HS-27A (cell line): ENCODE results near the gene LDLRAP1.
"Not testable (repeated sequence)": the region's sequence is repeated elsewhere in the genome, so short reads cannot be mapped to it uniquely, and the experiment has no call there.

Experiments used
- DNase-seq: peaks from one replicate; pipeline ENCODE4 v3.0.0-alpha.2; 2012; ENCODE audit warnings: low read depth, missing footprints

Gene LDLRAP1, protein sequence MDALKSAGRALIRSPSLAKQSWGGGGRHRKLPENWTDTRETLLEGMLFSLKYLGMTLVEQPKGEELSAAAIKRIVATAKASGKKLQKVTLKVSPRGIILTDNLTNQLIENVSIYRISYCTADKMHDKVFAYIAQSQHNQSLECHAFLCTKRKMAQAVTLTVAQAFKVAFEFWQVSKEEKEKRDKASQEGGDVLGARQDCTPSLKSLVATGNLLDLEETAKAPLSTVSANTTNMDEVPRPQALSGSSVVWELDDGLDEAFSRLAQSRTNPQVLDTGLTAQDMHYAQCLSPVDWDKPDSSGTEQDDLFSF

DNA sequence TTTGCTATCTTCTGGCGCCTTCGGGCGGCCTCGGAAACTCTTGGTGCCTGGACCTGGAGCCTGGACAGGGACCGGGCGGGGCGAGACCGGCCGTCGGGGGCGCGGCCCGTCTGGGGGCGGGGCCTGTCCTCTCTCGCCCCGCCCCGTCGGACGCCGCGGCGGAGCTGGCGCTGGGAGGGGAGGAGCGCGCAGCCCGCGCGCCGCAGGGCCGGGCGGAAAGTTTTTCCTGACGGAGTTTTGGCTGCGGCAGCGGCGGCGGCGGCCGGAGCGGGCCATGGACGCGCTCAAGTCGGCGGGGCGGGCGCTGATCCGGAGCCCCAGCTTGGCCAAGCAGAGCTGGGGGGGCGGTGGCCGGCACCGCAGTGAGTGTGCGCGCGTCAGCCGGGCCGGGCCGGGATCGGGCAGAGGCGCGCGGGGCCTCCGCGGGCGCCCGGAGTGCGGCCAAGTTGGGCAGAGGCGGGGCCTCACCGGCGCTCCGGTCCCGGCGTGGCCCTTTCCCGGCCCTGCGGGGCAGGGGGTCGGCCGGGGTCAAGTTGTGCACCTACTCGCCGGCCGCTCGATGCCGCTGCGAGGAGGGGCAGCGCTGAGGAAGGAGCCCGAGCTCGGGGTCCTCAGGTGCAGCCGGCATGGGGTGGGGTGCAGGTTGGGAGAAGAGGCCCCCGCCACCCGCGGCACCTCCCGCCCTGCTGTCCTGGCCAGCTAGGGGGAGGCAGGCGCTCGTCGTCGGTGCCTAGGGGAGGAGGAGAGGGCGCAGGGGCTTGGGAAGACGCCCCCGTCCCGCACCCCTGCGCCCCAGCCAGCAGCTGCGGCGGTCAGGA, at the start of gene LDLRAP1:
Gene LDLRAP1 (plus strand): TSS at position 182 of the 818 bp plus-strand sequence. CDS start 93 bp downstream, at position 275.
- DNase-seq: peak; percentile 36

DNA sequence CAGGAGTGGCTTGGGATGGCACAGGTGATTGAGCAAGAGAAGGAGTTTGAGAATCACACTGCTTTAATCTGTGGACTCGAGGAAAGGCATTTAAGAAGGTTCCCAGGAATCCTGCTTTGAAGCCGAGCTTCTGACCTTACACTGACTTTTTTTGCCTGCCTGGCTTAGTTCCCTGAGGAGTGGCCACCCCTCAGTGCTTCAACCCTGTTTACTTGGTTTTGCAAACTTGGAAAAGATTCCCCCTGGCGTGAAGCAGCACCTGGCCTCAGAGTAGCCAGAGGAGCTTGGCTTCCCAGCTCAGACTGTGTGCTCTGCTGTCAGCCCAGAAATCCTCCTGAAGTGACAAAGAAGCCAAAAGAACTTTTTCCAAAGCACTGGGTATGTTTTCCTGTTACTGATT, 48.5 kb upstream of the LDLRAP1 start:
- DNase-seq: no peak

DNA sequence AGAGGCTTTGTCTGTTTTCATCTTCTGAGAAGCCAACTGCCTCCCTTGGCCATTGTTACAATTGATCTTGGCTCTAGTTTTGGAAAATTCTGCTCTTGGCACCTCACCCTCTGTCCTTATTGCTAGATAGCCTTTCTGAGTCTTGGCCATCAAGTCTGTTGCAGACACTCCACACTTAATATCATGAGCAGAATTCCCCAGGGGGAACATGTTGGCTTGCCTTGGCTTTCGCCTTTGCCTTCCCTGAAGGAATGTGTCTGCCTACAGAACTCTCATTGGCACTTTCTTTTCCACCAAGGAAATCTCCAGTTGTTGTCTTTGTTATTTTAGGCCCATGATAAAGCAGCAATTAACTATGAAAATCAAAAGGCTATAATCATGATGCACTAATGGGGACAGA, 42.7 kb upstream of the LDLRAP1 start:
- no peak for DNase-seq

DNA sequence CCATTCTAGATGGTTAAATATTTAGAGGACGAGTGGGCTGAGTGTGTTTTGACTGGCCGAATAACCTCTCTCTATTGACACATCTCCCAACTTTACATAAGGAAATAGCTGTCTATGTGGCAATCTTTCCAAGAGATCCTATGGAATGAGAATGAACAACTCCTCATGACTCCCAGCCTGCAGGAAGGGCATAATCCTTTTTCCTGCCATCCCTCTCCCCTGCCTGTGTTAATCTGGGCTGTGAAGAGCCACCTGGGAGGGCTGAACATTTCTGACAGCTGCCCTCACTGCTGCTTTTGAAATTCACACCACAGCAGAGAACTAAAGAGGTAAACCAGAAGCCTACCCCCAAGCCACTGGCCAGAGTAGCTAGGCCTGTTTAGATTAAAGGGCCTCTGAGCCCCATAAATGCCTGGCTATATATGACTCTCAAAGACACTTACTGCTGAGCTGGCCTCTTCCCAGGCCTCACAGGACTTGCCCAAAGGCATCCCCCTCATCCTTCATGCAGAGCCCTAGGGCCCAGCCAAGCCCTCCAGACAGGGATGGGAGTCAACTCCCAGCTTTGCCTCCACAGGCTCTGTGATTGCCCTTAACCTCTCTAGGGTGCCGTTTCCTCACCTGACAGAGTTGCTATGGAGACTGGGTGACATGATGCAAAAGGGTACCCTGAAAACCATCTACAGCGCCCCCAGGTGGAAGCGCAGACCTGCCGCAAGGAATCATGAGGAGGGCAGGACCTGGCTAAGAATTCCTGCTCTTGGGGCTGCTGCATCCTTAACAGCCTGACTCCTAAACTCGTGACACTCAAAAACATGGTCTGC, 42.0 kb upstream of the LDLRAP1 start:
- DNase-seq: no peak

DNA sequence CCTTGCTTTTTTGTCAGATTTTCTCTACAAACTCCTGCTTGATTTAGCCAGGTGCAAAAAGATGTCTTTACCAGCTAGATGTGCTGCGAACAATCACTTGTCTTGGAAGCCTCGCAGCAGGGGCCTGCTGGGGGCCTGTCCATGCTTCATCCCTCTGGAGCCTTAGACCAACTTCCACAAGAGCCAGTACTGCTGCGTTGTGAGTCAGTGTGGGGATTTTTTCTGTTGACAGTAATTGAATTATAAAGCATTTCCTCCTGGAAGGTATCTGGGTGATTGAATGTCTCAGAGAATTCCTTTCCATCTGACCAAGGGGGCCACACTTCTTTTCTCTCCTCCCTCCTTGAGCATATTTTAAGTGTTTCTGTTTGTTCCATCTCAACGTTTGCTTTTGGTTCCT, 40.4 kb upstream of the LDLRAP1 start:
- DNase-seq: no peak

DNA sequence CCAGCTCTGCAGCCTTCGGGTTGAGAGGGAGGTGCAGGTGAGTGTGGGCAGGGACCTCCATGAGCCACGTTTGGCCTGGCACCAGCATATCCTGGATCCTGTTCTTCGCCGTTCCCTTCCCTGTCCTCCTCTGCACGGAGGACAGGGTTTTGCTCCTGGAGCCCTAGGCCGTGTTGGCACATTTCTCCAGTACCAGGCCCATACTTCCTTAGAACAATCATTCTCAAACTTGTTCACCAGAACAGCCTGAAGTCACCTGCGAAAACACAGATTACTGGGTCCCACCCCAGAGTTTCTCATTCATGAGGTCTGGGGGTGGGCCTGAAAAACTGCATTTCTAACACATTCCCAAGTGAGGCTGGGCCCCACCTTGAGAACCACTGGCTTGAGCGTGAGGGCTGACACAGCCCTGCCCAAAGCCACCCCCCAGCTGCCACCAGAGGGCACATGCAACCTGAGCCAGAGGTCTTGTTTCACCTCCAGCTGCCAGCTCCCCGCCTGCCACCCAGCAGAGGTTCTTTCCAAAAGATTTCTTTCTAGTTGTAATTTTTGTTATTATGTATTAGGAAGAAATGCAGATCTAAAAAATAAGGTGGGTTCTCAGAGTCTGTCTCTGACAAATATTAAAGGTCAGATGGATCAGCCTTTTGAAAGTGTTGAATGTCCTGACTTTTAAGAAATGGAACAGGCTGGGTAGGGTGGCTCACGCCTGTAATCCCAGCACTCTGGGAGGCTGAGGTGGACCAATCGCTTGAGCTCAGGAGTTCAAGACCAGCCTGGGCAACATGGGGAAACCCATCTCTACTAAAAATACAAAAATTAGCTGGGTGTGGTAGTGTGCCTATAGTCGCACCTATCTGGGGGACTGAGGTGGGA, 39.6 kb upstream of the LDLRAP1 start:
- no peak for DNase-seq

DNA sequence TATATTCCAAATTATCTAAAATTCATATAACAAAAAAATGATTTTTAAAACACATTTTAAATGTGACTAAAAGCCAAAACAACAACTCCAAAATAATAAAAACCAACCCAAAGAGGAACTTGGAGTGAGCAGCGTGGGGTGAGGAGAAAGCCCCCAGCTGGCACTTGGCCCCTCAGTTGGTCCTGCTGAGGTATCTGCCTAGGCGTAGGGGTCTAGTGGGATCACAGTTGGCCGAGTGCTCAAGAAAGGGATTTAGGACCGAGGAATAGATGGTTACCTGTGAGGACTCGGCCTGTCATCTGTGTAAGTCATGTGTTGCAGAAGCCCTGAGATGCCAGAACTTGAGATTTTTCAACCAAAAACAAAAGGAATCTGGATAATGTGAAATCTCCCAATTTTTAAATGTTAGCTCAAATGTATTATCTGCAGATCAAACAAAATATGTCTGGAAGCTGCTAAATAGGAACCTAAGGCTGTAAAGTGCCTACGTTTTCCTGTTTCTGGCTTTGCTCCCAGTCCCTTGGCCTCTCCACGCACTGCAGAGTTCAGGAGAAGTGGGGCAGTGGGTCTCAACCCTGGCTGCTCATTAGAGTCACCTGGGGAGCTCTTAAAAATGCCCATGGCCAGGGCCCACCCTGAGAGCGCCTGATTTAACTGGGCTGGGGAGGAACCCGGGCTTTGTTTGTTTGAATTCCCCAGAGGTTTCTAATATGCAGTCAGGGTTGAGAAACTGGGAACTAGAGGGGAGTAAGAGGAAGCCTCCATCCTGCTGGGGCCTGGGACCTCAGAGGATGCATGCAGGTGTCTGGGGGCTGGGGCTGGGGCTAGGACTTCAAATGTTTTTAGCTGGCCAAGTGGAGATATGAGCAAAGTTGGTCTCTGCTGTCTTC, 38.5 kb upstream of the LDLRAP1 start:
- no peak for DNase-seq

DNA sequence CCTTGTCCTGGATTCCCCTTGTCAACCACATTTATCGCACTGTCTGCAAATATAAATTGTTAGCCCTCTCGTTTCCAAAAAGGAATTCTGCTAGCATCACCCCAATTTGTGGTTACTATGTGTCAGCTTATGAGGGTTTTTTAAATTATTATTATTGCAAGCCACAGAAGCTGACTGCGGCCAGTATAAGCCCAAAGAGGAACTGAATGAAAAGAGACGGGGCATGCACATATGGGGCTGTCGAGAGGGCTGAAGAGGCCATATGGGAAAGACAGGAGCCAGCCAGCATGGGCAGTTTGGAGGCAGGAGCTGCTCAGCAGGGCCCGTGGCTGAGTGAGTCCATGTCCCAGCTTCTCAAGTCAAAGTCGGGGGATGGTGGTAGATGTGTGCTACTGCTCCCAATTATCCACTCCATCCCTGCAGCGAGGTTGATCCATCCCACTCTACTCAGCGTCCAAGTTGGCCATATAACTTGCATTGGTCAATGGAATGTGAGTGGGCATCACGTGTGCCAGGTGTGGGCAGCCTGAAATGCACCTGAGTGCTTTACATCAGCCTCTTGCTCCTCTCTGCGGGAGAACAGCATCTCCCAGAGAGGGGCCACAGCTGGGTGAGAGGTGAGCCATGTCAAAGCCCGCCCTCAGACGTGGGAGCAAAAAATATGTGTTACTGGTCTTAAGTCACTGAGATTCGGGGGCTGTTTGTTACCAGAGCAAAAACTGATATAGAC, 37.6 kb upstream of the LDLRAP1 start:
- no peak for DNase-seq

DNA sequence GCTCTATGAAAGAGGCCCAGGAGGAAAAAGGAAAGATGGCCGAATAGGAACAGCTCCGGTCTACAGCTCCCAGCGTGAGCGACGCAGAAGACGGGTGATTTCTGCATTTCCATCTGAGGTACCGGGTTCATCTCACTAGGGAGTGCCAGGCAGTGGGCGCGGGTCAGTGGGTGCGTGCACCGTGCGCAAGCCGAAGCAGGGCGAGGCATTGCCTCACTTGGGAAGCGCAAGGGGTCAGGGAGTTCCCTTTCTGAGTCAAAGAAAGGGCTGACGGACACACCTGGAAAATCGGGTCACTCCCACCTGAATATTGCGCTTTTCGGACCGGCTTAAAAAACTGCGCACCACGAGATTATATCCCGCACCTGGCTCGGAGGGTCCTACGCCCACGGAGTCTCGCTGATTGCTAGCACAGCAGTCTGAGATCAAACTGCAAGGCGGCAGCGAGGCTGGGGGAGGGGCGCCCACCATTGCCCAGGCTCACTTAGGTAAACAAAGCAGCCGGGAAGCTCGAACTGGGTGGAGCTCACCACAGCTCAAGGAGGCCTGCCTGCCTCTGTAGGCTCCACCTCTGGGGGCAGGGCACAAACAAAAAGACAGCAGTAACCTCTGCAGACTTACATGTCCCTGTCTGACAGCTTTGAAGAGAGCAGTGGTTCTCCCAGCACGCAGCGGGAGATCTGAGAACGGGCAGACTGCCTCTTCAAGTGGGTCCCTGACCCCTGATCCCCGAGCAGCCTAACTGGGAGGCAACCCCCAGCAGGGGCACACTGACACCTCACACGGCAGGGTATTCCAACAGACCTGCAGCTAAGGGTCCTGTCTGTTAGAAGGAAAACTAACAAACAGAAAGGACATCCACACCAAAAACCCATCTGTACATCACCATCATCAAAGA, 36.6 kb upstream of the LDLRAP1 start:
- DNase-seq: not testable (repeated sequence)

DNA sequence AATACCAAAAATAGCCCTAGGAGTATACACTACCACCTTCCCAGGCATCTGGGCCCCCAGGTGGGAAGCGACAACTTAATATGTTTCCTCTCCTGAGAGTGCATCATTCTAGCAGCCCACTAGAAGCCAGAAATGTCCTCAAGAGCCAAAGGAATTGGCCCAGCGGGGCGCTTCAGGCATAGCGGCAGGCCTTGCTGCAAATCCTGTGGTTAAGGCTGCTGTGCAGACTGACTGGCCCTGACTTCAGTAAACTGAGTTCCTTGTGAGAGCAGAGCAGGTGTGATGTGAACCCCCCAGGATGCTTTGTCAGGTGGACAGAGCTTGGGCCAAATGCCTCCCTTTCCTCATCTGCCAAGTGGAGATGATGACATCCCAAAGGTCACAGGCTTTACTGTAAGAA, 29.7 kb upstream of the LDLRAP1 start:
- no peak for DNase-seq

DNA sequence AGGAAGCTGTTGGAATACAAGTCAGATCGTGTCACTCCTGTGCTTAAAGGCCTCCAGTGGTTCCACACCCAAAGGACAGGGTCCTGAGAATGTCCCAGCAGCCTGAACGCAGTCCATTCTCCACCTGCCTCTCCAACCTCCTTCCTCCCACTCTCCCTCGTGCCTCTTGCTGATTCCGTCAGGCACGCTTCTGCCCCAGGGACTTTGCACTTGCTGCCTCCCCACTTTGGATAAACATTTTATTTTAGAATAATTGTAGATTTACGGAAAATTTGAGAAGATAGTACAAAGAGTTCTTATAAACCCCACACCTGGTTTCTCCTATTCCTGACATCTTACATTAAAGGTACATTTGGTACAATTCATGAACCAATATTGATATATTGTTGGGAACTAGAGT, 28.4 kb upstream of the LDLRAP1 start:
- DNase-seq: no peak

DNA sequence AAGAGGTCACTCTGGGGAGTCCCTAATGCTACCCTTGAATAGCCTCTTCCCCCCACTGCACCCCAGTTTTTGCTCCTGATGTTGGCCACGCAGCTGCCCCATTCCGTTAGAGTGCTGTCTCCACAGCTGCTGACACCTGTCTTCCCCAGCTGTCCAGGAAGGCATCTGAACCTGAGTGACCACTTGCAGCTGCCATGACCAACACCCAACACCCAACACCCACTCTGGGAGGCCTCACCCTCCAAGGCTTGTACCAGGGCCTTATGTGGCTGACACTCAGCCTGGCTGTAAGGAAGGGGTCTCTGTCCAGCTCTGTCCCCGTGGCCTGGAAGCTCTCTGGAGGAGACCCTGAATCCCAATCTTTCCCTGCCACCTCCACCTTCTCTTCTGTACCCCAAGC, 26.7 kb upstream of the LDLRAP1 start:
- no peak for DNase-seq

DNA sequence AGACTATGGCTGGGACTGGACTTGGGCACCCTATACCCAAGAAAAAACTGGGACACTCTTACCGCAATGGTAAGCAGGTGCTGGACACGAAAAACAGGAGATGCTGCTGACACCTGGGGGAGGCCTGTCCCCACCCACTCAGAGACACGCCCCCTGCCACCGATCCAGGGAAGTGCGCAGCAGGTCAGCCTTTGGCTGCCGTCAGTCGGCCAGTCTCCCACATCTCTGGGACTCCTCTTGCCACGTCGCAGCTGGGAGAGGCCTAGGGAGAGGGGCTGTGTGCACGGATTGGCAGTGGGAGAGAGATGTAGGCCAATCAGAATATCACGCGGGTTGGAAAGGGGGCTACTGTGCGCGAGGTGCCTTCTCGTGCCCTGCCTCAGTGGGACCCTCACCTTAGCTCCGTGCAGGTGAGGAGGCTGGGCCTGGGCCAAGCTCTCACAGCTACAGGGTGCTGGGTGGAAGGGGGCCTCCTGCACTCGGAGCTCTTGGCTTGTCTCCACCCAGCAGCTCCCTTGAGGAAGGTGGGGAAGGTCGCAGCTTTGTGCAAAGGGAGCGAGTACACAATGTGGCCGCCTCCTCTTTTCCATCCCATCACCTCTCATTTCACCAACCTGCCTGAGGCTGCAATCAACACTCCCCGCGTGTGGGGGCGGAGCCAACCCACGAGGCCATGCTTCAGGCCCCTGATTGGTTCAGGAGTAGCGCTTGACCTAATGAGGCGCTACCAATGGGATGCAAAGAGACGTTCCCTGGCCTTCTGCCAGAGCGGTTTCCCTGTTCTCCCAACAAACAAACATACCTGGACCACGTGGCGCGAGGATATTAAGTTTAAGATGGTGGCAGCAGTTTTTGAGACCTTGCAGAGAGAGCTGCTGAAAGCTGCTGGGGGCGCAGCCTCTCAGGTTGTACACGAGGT, 25.7 kb upstream of the LDLRAP1 start:
- DNase-seq: no peak

DNA sequence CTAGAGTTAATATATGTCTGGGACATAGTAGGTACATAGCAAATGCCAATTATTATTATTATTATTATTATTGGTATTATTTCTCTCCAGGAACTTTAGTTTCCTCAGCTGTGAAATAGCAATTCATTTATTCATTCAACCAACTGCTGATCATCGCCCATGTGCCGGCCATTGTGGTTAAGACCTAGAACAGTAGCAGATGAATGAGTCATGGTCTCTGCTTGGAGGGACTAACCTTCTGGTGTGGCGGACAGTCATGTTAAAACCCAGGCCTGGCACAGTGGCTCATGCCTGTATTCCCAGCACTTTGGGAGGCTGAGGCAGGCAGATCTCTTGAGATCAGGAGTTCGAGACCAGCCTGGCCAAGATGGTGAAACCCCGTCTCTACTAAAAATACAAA, 23.8 kb upstream of the LDLRAP1 start:
- DNase-seq: no peak

DNA sequence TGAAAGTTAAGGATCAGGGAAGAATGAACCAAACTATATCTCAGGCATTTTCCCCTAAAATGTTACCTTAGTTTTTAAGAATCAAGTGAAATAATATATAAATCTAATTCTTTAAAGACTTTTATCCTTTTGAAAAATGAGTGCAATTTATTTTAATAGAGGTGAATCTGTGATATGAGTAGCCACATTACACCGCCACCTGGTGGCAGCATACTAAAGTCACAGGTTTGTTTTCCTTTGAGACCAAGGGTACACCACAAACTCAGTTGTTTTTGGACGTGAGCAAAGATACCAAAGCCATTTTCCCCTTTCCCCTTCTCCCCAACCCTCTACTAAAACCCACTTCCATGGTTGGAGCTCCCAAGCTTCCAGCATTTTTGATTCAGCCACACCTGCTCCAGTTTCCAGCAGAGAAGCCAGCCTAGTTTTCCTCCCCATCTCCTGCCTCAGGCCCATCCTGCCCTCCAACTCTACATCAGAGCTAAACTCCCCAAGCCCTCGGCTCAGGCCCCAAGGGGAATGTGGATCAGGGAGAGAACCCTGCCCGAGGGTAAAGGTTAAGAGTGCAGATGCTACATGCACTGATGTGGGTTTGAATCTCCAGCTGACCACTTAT, 22.9 kb upstream of the LDLRAP1 start:
- DNase-seq: no peak

DNA sequence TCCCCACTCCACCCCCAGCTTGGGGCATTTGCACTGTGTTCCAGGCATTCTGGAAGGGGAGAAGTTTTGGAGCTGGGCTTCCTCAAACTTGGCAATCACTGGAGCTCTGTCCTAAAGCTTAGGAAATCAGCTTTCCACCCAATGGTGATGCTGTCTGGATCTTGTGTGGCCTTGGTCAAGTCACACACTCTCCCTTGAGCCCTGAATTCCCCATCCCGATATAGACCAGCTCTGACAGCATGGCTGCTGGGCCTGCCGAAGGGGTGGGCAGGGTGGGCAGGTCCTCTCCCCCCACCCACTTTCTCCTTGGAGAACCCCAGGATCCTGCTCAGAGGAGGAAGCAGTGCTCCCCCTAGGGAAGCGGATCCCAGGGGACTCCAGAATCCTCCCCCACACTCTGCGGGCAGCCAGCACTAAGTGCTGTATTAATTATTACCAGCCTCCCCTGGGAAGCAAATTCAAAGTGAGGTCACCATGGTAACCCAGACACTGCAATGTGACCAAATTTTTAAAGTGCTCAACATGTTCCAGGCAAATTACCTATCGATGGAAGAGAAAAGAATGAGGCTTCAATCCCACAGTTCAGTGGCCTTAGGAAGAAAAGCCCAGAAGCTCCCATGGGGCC, 21.3 kb upstream of the LDLRAP1 start:
- no peak for DNase-seq

DNA sequence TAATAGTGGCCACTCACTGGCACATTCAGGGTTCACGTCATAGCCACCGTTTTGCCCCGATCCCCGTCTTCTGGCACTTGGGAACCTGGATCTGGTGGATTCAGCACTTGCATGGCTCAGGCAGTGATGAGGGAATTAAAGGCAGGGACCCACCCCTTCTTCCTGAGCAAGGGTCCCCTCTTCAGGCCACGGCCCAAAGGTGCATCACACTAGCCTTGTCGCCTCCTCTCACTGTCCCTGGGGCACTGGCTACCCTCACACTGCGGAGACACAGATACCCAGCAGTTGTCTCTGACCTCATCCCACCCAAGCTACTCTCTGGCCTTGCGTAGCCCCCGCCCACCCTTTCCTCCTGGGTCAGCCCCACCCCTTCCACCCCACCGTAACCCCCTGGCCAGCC, 19.9 kb upstream of the LDLRAP1 start:
- no peak for DNase-seq
